ENCODE data around the gene RASIP1.

DNA sequence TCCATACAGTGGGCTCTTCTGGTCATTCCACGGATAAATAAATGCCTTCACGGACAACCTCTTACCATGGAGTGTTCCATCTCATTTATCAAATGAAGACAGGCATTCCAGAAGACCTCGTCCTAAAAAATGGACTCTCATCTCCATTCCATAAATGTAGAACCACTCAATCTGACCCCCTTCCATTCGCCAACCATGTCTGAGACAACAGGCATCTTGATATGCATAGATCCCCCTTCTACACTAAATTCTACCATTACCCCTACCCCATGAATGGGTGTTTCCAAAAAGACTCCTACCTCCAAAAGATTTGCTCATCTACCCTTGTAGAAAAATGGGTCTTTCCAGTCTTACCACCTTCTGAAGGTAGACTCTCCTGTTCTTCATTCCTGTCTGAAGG lies 9.0 kb downstream of the RASIP1 start:
- TF ChIP-seq CTCF (IDR thresholded peaks at IDR 0.05; ENCODE audit: control extremely low read depth in 1 of 3, insufficient read depth in 1 of 3, low read depth in 1 of 3, low read length in 3 of 3) = no peak
- TF ChIP-seq TAF1 (IDR thresholded peaks at IDR 0.05; ENCODE audit: low read depth, low read length) = no peak
- no peak for TF ChIP-seq RNF2 (IDR thresholded peaks at IDR 0.05; ENCODE audit: borderline replicate concordance, low read depth, low read length, missing control alignments, poor library complexity, severe bottlenecking)

All from H1 (cell line).